H1 (cell line): ENCODE measurements around the gene LRRC27. TPM values are rescaled to one million over a fixed set of nuclear protein-coding genes. Genes with fewer than 3 reads are reported as not detected.

ENCODE experiments used
- CTCF ChIA-PET: fragments of 300-600 bp; sonication (Branson Sonifier 250); formaldehyde crosslinking; loops from one replicate; lab custom pipeline; 2021; ENCODE audit not compliant: partially characterized antibody; lab: Charles Lee
- POLR2A ChIA-PET: fragments of 300-600 bp; sonication (Branson Sonifier 250); formaldehyde crosslinking; loops from one replicate; lab custom pipeline; 2021; ENCODE audit warnings: inconsistent platforms; ENCODE audit not compliant: partially characterized antibody; lab: Charles Lee
- DNase-seq, 2 experiments: peaks; one replicate each; pipeline versions ENCODE4 v3.0.0 to v3.0.0-alpha.2; 2010 to 2022; ENCODE audit warnings: low spot score in 2 of 2, low read depth in 1 of 2, mixed read lengths in 1 of 2
- FAIRE-seq: peaks from 2 replicates; lab custom pipeline; 2011; peaks lifted over from hg19 to GRCh38; lab: Jason Lieb, UNC
- H2AFZ ChIP-seq: 2 replicates; pipeline ENCODE4 v1.8.1; 2012; ENCODE audit warnings: low read length, inconsistent platforms
- H2AK5ac ChIP-seq: 2 replicates; pipeline ENCODE4 v1.6.1; 2013; ENCODE audit warnings: low read depth, low read length
- H2BK120ac ChIP-seq: replicated peaks from 2 replicates; pipeline ENCODE3; 2013; ENCODE audit warnings: low read depth, low read length, inconsistent platforms
- H2BK12ac ChIP-seq: 2 replicates; pipeline ENCODE4 v1.6.1; 2013; ENCODE audit warnings: low read depth, low read length
- H2BK15ac ChIP-seq: 2 replicates; pipeline ENCODE4 v1.6.1; 2013; ENCODE audit warnings: low read length
- H2BK20ac ChIP-seq: 2 replicates; pipeline ENCODE4 v1.6.1; 2013; ENCODE audit warnings: low read length
- H2BK5ac ChIP-seq: 2 replicates; pipeline ENCODE4 v1.6.1; 2013; ENCODE audit warnings: low read depth, low read length
- H3K14ac ChIP-seq: 2 replicates; pipeline ENCODE4 v1.6.1; 2013; ENCODE audit warnings: inconsistent platforms; ENCODE audit not compliant: insufficient read length
- H3K18ac ChIP-seq: 2 replicates; pipeline ENCODE4 v1.6.1; 2013; ENCODE audit warnings: low read length; ENCODE audit errors: extremely low read depth
- H3K23ac ChIP-seq: 2 replicates; pipeline ENCODE4 v1.6.1; 2013; ENCODE audit warnings: inconsistent platforms; ENCODE audit not compliant: insufficient read length
- H3K23me2 ChIP-seq: 2 replicates; pipeline ENCODE4 v1.6.1; 2013; ENCODE audit warnings: low read depth, low read length
- H3K27ac ChIP-seq: 2 replicates; pipeline ENCODE4 v1.6.1; 2011; ENCODE audit warnings: low read depth, low read length, inconsistent platforms
- H3K27me3 ChIP-seq, 4 experiments: replicated peaks in 1 of 4; 1 replicate in 1 of 4; 2 replicates in 3 of 4; pipeline versions ENCODE4 v1.6.1 to v1.8.1; 2011 to 2013; ENCODE audit warnings: low read length in 3 of 4, mild to moderate bottlenecking in 3 of 4, inconsistent platforms in 2 of 4, mixed read lengths in 2 of 4, moderate library complexity in 1 of 4; ENCODE audit not compliant: control insufficient read depth in 3 of 4, insufficient read depth in 3 of 4; ENCODE audit errors: extremely low read depth in 1 of 4
- H3K36me3 ChIP-seq, 4 experiments: 2 replicates each; pipeline versions ENCODE4 v1.6.1 to v1.8.1; 2011 to 2013; ENCODE audit warnings: mild to moderate bottlenecking in 4 of 4, low read length in 3 of 4, moderate library complexity in 2 of 4, control low read depth in 1 of 4, inconsistent platforms in 1 of 4; ENCODE audit not compliant: insufficient read depth in 4 of 4, control insufficient read depth in 2 of 4
- H3K4ac ChIP-seq: replicated peaks from 2 replicates; pipeline ENCODE3; 2013; ENCODE audit warnings: low read length, low read depth, mixed read lengths, inconsistent platforms; ENCODE audit not compliant: insufficient read length
- H3K4me1 ChIP-seq, 4 experiments: replicated peaks in 1 of 4; 1 replicate in 1 of 4; 2 replicates in 3 of 4; pipeline versions ENCODE4 v1.6.1 to v1.8.1; 2011 to 2013; ENCODE audit warnings: low read length in 3 of 4, inconsistent platforms in 2 of 4, mixed read lengths in 1 of 4; ENCODE audit not compliant: insufficient read depth in 4 of 4, control insufficient read depth in 3 of 4
- H3K4me2 ChIP-seq, 2 experiments: 2 replicates each; pipeline versions ENCODE4 v1.6.1 to v1.8.1; 2011 to 2013; ENCODE audit warnings: low read depth in 2 of 2, low read length in 2 of 2, control low read depth in 1 of 2, inconsistent platforms in 1 of 2, mild to moderate bottlenecking in 1 of 2; ENCODE audit not compliant: insufficient read depth in 1 of 2
- H3K4me3 ChIP-seq, 4 experiments: fragments of 200-600, 300-600 bp in 1 of 4; sonication (generic), shearing (Covaris generic), sonication (Bioruptor Twin) in 1 of 4; 2 replicates each; pipeline versions ENCODE4 v1.5.1 to v1.8.1; 2011 to 2016; ENCODE audit warnings: low read length in 4 of 4, low read depth in 3 of 4, control low read depth in 2 of 4, inconsistent platforms in 2 of 4, mild to moderate bottlenecking in 2 of 4, mixed read lengths in 1 of 4, moderate library complexity in 1 of 4; ENCODE audit not compliant: insufficient read depth in 2 of 4; ENCODE audit errors: extremely low read depth in 1 of 4
- H3K56ac ChIP-seq: replicated peaks from 2 replicates; pipeline ENCODE3; 2013; ENCODE audit warnings: low read depth, mild to moderate bottlenecking, mixed read lengths, low read length, inconsistent platforms; ENCODE audit not compliant: insufficient read length
- H3K79me1 ChIP-seq: 2 replicates; pipeline ENCODE4 v1.6.1; 2013; ENCODE audit warnings: low read depth, low read length, control low read depth
- H3K79me2 ChIP-seq, 2 experiments: 2 replicates each; pipeline versions ENCODE4 v1.6.1 to v1.8.1; 2012 to 2013; ENCODE audit warnings: low read length in 2 of 2, mild to moderate bottlenecking in 2 of 2, inconsistent platforms in 1 of 2; ENCODE audit not compliant: insufficient read depth in 2 of 2, control insufficient read depth in 1 of 2
- H3K9ac ChIP-seq, 4 experiments: replicated peaks in 1 of 4; 1 replicate in 1 of 4; 2 replicates in 3 of 4; pipeline versions ENCODE4 v1.6.1 to v1.8.1; 2011 to 2013; ENCODE audit warnings: low read depth in 3 of 4, low read length in 3 of 4, control low read depth in 2 of 4, mild to moderate bottlenecking in 2 of 4, moderate library complexity in 2 of 4, inconsistent platforms in 1 of 4; ENCODE audit errors: extremely low read depth in 1 of 4
- H3K9me3 ChIP-seq, 2 experiments: 2 replicates each; pipeline versions ENCODE4 v1.6.1 to v1.8.1; 2012 to 2013; ENCODE audit warnings: mild to moderate bottlenecking in 2 of 2, moderate library complexity in 2 of 2, control low read depth in 1 of 2, inconsistent platforms in 1 of 2, low read depth in 1 of 2, low read length in 1 of 2, mixed read lengths in 1 of 2; ENCODE audit not compliant: insufficient read depth in 2 of 2
- H4K20me1 ChIP-seq, 2 experiments: replicated peaks in 1 of 2; 2 replicates each; pipeline versions ENCODE3 to v1.8.1; 2011 to 2013; ENCODE audit warnings: inconsistent platforms in 2 of 2, low read length in 2 of 2, mild to moderate bottlenecking in 1 of 2; ENCODE audit not compliant: insufficient read depth in 2 of 2, control insufficient read depth in 1 of 2
- H4K5ac ChIP-seq: 2 replicates; pipeline ENCODE4 v1.6.1; 2013; ENCODE audit warnings: low read length, low read depth, mixed read lengths, inconsistent platforms; ENCODE audit not compliant: insufficient read length
- H4K8ac ChIP-seq: 2 replicates; pipeline ENCODE4 v1.8.0; 2013; ENCODE audit warnings: mild to moderate bottlenecking, moderate library complexity, low read length, inconsistent platforms; ENCODE audit not compliant: insufficient read depth; ENCODE audit errors: extremely low read depth
- H4K91ac ChIP-seq: replicated peaks from 2 replicates; pipeline ENCODE3; 2013; ENCODE audit warnings: low read length, mixed read lengths, inconsistent platforms; ENCODE audit not compliant: insufficient read length
- NANOG ChIP-seq: IDR thresholded peaks from 2 replicates; pipeline ENCODE4 v1.6.1; 2011; ENCODE audit warnings: low read length, low read depth, mild to moderate bottlenecking, inconsistent platforms; ENCODE audit not compliant: insufficient read depth, poor library complexity, severe bottlenecking
- NRF1 ChIP-seq: IDR thresholded peaks from 2 replicates; pipeline ENCODE4 v1.6.1; 2011; ENCODE audit warnings: mild to moderate bottlenecking, low read depth, low read length, improper control_type of control experiment
- POLR2AphosphoS5 ChIP-seq: IDR thresholded peaks from 2 replicates; pipeline ENCODE4 v1.6.1; 2011; ENCODE audit warnings: low read depth, low read length
- SAP30 ChIP-seq: fragments of 300-600 bp; sonication (generic); IDR thresholded peaks from 2 replicates; pipeline ENCODE4 v1.7.1; 2012; ENCODE audit warnings: low read length, moderate library complexity, mild to moderate bottlenecking, inconsistent platforms; ENCODE audit not compliant: insufficient read depth, insufficient replicate concordance
- WGBS, 2 experiments: shearing (Covaris generic) in 1 of 2; methylation state at CpG; one replicate each; pipeline versions ENCODE4 v1.1.6 to v1.1.7; 2013 to 2015; ENCODE audit warnings: low lambda C conversion rate in 2 of 2, mixed read lengths in 2 of 2, inconsistent platforms in 1 of 2, low coverage in 1 of 2, missing lambda C conversion rate in 1 of 2; ENCODE audit not compliant: insufficient replicate concordance in 2 of 2, insufficient coverage in 1 of 2, insufficient read length in 1 of 2; ENCODE audit errors: extremely low coverage in 1 of 2, missing lambda C conversion rate in 1 of 2; 5-methylcytosine and 5-hydroxymethylcytosine counted together
- polyA plus RNA-seq, 7 experiments: library from polyadenylated mRNA; depleted of rRNA in 3 of 7; stranded (reverse) in 5 of 7; unstranded in 2 of 7; fragments of >200 nt in 5 of 7; fragments of 200-250 nt in 2 of 7; gene quantifications; 1 replicate in 5 of 7; 2 replicates in 1 of 7; 4 replicates in 1 of 7; pipeline versions ENCODE4 v1.2.1 to v1.2.3, GENCODE V29; 2011 to 2013; ENCODE audit warnings: missing spikeins in 2 of 7, mixed read lengths in 2 of 7
- total RNA-seq: library from RNA; stranded (reverse); fragmentation: NEBNext Ultra II Directional; extraction: Animal tissue kit (Norgen Biotek cat#: 25700); gene quantifications from 2 replicates; pipeline ENCODE4 v1.2.1, GENCODE V29; 2021
- TF ChIP-seq, protein P1 (sequence below), 3 experiments: IDR thresholded peaks; 1 replicate in 2 of 3; 2 replicates in 1 of 3; pipeline versions ENCODE4 v1.5.1 to v1.6.1; 2011; ENCODE audit warnings: low read length in 3 of 3, mild to moderate bottlenecking in 3 of 3, inconsistent platforms in 2 of 3, low read depth in 1 of 3, moderate library complexity in 1 of 3; ENCODE audit not compliant: insufficient read depth in 1 of 3; ENCODE audit errors: control extremely low read depth in 1 of 3

LRRC27 gene
- total and polyA plus RNA-seq, 2 of the 8 experiments (the other 6 are each of a cell fraction or from before 2014, with no cell fraction given), result 1.2 to 3.8 TPM

DNA sequence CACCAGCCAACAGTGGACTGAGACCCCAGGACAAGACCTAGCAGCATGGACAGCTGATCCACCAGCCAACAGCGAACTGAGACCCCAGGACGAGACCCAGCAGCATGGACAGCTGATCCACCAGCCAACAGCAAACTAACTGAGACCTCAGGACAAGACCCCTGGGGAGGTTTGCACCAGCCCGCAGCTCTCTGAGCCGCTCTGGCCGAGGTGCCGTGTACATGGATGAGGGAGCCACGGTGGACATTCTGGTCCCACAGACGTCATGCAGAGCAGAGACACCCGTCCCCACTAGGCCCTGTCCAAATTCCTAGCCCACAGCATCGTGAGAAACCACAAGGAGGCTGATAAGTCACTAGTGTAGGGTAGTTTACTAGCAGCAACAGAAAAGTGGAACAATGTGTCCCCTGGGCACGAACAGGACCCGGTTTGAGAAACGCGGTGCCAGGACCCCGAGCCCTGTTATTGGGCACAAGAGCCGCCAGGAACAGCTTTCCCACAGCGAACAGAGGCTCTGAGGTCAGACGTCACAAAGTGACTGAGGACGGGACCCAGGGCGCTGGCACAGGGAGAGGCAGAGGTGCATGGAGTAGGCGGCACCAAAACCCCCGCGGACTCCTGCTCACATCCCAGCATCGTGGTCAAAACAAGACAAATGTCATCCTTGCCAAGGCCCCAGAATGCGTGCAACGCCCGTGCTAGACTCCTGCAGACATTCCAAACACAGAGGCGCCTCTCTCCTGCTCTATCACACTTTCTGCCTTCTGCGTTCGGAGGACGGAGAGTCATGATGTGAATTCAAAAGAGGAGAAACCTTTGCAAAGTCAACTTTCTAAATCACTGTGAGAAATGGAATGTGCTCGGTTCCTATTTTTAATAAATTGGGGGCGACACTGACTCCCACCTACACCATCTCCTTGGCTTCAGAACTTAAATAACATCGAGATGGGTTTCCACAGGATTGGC is 32.3 kb upstream of the LRRC27 start:
- Histone ChIP-seq H3K18ac (no peak overlapping the region), H2AFZ (no peak overlapping the region), H2BK15ac (no peak overlapping the region), H2BK120ac (no peak overlapping the region), H3K79me2 (no peaks in the 10 kb centered on the region), H3K27me3 (no peaks in the 10 kb centered on the region), H2AK5ac (no peak overlapping the region), H4K8ac (no peak overlapping the region), H3K4me3 (no peak overlapping the region), H4K91ac (no peak overlapping the region), H3K4me2 (no peak overlapping the region), H3K4me1 (peaks cover 0 to 4% (median under 1%) of the 10 kb centered on the region in 4 experiments; a peak in 1 of 7 replicates), H3K9ac (no peak overlapping the region), H4K5ac (no peak overlapping the region), H3K56ac (no peak overlapping the region), H3K36me3 (no peaks in the 10 kb centered on the region), H3K23me2 (no peaks in the 10 kb centered on the region), H2BK20ac (no peak overlapping the region), H3K14ac (no peak overlapping the region), H4K20me1 (peaks cover 4 to 7% of the 10 kb centered on the region in 2 experiments), H3K9me3 (no peaks in the 10 kb centered on the region), H3K4ac (no peak overlapping the region), H3K23ac (no peak overlapping the region), H2BK5ac (no peak overlapping the region; the same call in 1 of the 2 replicates), H3K27ac (no peak overlapping the region), H2BK12ac (no peak overlapping the region), H3K79me1 (no peaks in the 10 kb centered on the region)
- DNase-seq (no peak), FAIRE-seq (no peak)
- WGBS, 2 experiments, result 88% methylated on average over 34 of the region's 34 CpGs; no CpG with 5 or more reads in 1 of the 2 experiments
- POLR2A ChIA-PET, result no interaction called here
- CTCF ChIA-PET, result interaction anchor here (0.6 to 2.1 kb wide), 15 partner anchors 12 to 155 kb away, joined by 3 to 10 read pairs (median 4); no protein-coding TSS in a partner anchor
- TF ChIP-seq POLR2AphosphoS5, result no peak
- TF ChIP-seq NRF1, result no peak
- TF ChIP-seq, protein P1, sequence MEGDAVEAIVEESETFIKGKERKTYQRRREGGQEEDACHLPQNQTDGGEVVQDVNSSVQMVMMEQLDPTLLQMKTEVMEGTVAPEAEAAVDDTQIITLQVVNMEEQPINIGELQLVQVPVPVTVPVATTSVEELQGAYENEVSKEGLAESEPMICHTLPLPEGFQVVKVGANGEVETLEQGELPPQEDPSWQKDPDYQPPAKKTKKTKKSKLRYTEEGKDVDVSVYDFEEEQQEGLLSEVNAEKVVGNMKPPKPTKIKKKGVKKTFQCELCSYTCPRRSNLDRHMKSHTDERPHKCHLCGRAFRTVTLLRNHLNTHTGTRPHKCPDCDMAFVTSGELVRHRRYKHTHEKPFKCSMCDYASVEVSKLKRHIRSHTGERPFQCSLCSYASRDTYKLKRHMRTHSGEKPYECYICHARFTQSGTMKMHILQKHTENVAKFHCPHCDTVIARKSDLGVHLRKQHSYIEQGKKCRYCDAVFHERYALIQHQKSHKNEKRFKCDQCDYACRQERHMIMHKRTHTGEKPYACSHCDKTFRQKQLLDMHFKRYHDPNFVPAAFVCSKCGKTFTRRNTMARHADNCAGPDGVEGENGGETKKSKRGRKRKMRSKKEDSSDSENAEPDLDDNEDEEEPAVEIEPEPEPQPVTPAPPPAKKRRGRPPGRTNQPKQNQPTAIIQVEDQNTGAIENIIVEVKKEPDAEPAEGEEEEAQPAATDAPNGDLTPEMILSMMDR (IDR thresholded peaks at IDR 0.05; ENCODE audit: control extremely low read depth in 1 of 3, insufficient read depth in 1 of 3, low read depth in 1 of 3, low read length in 3 of 3), result no peak
- TF ChIP-seq SAP30, result no peak
- TF ChIP-seq NANOG, result no peak
